AG09319 (cell line): ENCODE data around the gene AASDHPPT.

Source experiments
- DNase-seq: peaks from one replicate; pipeline ENCODE4 v3.0.0-alpha.2; 2010; ENCODE audit warnings: low read depth; ENCODE audit errors: extremely low read depth
- TF ChIP-seq, protein P1 (sequence below): IDR thresholded peaks from 2 replicates; pipeline ENCODE4 v1.5.1; 2011; ENCODE audit warnings: low read depth, mild to moderate bottlenecking, inconsistent platforms, low read length, moderate library complexity

AASDHPPT gene

DNA sequence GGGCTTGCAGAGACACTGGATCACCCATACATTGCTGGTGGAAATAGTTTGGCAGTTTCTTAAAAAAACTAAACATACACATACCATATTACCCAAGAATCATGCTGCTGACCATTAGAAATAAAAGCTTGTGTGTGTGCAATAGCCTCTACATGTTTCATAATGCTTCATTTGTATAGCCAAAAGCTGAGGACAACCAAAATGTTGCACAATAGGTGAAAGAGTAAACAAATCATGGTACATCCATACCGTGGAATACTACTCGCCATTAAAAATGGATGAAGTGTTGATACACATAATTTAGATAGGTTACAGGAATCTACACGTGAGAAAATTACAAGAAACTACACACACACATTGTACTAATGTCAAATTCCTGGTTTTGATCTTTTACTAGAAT, 6.9 kb upstream of the AASDHPPT start:
- TF ChIP-seq, protein P1, sequence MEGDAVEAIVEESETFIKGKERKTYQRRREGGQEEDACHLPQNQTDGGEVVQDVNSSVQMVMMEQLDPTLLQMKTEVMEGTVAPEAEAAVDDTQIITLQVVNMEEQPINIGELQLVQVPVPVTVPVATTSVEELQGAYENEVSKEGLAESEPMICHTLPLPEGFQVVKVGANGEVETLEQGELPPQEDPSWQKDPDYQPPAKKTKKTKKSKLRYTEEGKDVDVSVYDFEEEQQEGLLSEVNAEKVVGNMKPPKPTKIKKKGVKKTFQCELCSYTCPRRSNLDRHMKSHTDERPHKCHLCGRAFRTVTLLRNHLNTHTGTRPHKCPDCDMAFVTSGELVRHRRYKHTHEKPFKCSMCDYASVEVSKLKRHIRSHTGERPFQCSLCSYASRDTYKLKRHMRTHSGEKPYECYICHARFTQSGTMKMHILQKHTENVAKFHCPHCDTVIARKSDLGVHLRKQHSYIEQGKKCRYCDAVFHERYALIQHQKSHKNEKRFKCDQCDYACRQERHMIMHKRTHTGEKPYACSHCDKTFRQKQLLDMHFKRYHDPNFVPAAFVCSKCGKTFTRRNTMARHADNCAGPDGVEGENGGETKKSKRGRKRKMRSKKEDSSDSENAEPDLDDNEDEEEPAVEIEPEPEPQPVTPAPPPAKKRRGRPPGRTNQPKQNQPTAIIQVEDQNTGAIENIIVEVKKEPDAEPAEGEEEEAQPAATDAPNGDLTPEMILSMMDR = no peak
- no peak for DNase-seq

DNA sequence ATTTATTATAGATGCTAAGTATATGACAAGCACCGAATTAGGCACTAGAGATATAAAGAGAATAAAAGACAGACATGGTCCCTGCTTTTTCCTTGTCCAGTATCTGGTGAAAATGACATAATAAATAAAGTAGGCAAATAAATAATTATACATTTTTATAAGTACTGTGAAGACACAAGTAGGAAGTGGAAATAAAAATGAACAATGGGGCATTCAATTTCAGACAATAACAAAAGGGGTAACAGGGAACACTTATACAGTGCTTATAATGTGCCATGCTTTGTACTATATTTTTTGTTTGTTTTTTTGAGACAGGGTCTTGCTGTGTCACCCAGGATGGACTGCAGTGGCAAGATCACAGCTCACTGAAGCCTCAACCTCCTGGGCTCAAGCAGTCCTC, 4.7 kb upstream of the AASDHPPT start:
- DNase-seq = no peak
- TF ChIP-seq, protein P1 = no peak

DNA sequence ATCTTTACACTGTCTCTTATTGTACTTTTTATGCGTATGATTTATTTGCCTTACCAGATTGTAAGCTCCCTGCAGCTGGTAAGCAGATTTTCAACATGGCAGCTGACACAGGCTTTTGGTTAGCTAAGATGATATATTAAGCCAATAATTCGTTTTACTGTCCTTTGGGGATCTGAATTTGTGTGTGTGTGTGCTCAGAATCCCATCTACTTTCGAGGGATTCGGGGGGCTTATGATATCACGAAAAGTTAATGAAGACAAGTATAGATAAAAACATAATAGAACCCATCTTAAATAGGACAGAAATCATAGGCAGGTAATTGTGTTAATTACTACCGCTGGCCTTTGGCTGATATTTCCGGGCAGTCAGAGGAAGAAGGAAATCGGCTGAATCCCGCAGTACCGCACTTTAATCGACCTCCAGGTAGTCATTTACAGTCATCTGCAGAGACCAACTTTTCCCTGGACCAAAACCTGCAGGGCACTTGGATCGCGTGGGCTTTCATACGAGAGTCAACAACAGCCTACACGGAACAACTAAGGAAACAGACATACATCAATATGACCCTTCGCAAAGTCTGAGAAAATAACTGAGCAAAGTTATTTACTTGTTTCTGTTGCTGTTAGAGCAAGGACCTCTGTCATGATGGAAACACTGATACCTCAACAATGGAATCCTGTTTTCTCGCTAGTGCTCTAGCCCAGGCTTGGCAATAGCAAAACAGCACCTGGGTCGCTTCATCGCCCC, 1.1 kb upstream of the AASDHPPT start:
- TF ChIP-seq, protein P1 = no peak
- no peak for DNase-seq

DNA sequence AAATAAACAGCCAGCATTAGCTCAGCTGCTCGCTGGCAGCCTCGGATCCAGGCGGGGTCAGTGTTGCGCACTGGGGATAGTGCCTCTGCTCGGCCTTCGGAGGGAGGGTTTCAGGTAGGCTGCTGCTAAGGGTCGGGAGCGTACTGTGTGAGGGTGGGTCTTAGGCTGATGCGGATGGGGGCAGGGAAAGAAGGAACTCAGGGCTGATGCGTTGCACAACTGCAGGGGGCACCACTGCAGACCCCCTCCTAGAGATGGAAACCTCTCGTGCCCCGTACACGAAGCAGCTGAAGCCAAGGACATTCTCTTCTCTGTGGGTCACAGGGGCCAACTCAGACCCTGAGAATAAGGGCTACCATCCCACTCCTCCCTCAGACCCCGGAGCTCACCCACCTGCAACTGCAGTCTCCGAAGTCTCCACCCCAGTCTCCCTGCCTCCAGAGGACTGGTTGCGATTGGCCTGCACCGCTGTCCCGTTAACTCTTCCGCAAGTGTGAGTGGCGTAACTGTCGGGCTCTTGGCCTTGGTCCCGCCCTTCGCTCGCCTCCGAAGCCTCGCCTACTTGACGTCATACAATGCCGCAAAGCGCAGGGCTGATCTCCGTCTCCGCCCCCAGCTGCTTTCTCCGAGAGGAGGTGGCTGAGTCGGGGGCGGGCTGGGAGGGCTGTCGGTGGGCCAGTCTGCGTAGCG, 398 bp upstream of the AASDHPPT start, which contains the start of gene KBTBD3:
Gene KBTBD3, minus strand, starts transcription at position 429 of the 690 bp plus-strand sequence. CDS start 18,250 bp downstream, outside the sequence.
- TF ChIP-seq, protein P1 = peak; percentile 52
- peak; percentile 98 for DNase-seq

DNA sequence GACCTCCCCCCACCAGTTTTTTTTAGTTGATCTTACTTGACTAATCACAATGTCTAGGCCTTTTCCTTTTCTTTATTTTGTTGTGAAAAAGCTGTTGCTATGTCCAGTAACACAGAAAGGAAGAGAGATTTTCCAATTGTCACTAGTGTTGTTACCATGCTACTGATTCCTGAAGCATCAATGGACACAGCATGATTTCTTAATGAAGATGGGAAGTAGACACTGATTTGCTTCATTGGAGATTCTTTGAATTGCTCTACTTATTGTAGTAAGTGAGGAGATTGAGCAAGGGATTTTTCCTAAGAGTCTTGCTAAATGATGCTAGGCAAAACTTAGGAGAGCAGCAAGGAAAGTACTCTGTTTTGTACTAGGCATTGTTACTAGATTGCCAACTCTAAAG, 4.6 kb downstream of the AASDHPPT start:
- TF ChIP-seq, protein P1 = no peak
- DNase-seq = no peak

DNA sequence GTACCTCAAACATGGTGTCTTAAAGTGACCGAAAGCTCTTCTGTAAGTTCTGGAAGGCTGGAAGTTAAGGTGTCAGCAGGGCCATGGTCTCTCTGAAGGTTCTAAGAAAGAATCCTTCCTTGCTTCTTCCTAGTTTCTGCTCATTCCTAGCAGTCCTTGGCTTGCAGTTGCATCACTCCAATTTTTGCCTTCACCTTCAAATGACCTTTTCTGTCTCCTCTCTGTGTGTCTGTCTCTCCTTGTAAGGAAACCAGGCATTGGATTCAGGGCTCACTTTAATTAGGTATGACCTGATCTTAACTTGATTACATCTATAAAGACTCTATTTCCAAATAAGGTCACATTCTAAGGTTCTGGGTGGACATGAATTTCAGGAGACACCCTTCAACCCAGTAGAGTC, 8.7 kb downstream of the AASDHPPT start:
- no peak for DNase-seq

More for the DNA sequence above, 8.7 kb downstream of the AASDHPPT start:
- TF ChIP-seq, protein P1 = no peak
